Dendritic cell treated with granulocyte-macrophage colony-stimulating factor and Interleukin-4, amounts not matched to agents 40 ng/mL and 50 ng/mL, for 4 days (primary cell): ENCODE results near the gene WAPL.

ENCODE experiments used
- H3K27ac Mint-ChIP-seq: one replicate; pipeline ENCODE4 v1.8.0; 2022; ENCODE audit warnings: mild to moderate bottlenecking, mixed read lengths
- H3K27me3 Mint-ChIP-seq: one replicate; pipeline ENCODE4 v1.8.0; 2022; ENCODE audit warnings: mild to moderate bottlenecking, mixed read lengths
- H3K36me3 Mint-ChIP-seq: one replicate; pipeline ENCODE4 v1.8.0; 2022; ENCODE audit warnings: low read depth, mixed read lengths
- H3K4me1 Mint-ChIP-seq: one replicate; pipeline ENCODE4 v1.8.0; 2022; ENCODE audit warnings: low read depth, mixed read lengths
- H3K4me3 Mint-ChIP-seq: one replicate; pipeline ENCODE4 v1.8.0; 2022; ENCODE audit warnings: mild to moderate bottlenecking, moderate library complexity, mixed read lengths
- H3K9me3 Mint-ChIP-seq: one replicate; pipeline ENCODE4 v1.8.0; 2022; ENCODE audit warnings: mixed read lengths
- intact Hi-C: fragments of 100-400 bp; cut with micrococcal nuclease; formaldehyde crosslinking; loops from one replicate; pipeline ENCODE4 v1.15.0; 2022

The WAPL gene

GRCh38 chr10:86472061-86472460 is 49.5 kb downstream of the WAPL start:
- Mint-ChIP-seq H3K27me3 (no peaks in the 10 kb centered on the region), H3K27ac (no peak overlapping the region), H3K4me1 (no peaks in the 10 kb centered on the region), H3K36me3 (peaks cover 78% of the 10 kb centered on the region), H3K4me3 (no peak overlapping the region), H3K9me3 (no peaks in the 10 kb centered on the region)
- intact Hi-C loops: no loop called here

GRCh38 chr10:86461963-86462804 is 59.4 kb downstream of the WAPL start:
- no peaks in the 10 kb centered on the region for H3K27me3 Mint-ChIP-seq
- H3K4me1 Mint-ChIP-seq: no peaks in the 10 kb centered on the region
- H3K4me3 Mint-ChIP-seq: no peak overlapping the region
- peaks cover 91% of the 10 kb centered on the region for H3K36me3 Mint-ChIP-seq
- no peaks in the 10 kb centered on the region for H3K9me3 Mint-ChIP-seq
- no peak overlapping the region for H3K27ac Mint-ChIP-seq
- intact Hi-C loops: no loop called here

- Mint-ChIP-seq H3K9me3 (no peaks in the 10 kb centered on the region), H3K4me3 (no peak overlapping the region), H3K27me3 (no peaks in the 10 kb centered on the region), H3K36me3 (peaks cover 94% of the 10 kb centered on the region), H3K4me1 (peaks cover 38% of the 10 kb centered on the region), H3K27ac (no peak overlapping the region)
- intact Hi-C loops: no loop called here
Observed at GRCh38 chr10:86451604-86451960, 70.0 kb downstream of the WAPL start.

- H3K9me3 Mint-ChIP-seq: no peaks in the 10 kb centered on the region
- H3K4me3 Mint-ChIP-seq: no peak overlapping the region
- H3K36me3 Mint-ChIP-seq: peaks cover 93% of the 10 kb centered on the region
- intact Hi-C loops: no loop called here
- no peak overlapping the region for H3K27ac Mint-ChIP-seq
- no peaks in the 10 kb centered on the region for H3K27me3 Mint-ChIP-seq
- H3K4me1 Mint-ChIP-seq: peaks cover 38% of the 10 kb centered on the region
Observed at GRCh38 chr10:86450806-86451603, 70.6 kb downstream of the WAPL start.

GRCh38 chr10:86449926-86450558 is 71.5 kb downstream of the WAPL start:
- peak overlapping the region; percentile 6 for H3K27ac Mint-ChIP-seq
- no peaks in the 10 kb centered on the region for H3K9me3 Mint-ChIP-seq
- intact Hi-C loops: loop anchor here (5.0 kb wide), 1 partner anchor 48 kb away; no protein-coding TSS in a partner anchor
- peaks cover 93% of the 10 kb centered on the region for H3K36me3 Mint-ChIP-seq
- H3K4me1 Mint-ChIP-seq: peaks cover 38% of the 10 kb centered on the region
- no peak overlapping the region for H3K4me3 Mint-ChIP-seq
- H3K27me3 Mint-ChIP-seq: no peaks in the 10 kb centered on the region

- peaks cover 38% of the 10 kb centered on the region for H3K4me1 Mint-ChIP-seq
- no peak overlapping the region for H3K4me3 Mint-ChIP-seq
- intact Hi-C loops: loop anchor here (5.0 kb wide), 1 partner anchor 45 kb away; no protein-coding TSS in a partner anchor
- peak overlapping the region; percentile 37 for H3K27ac Mint-ChIP-seq
- no peaks in the 10 kb centered on the region for H3K27me3 Mint-ChIP-seq
- H3K9me3 Mint-ChIP-seq: no peaks in the 10 kb centered on the region
- H3K36me3 Mint-ChIP-seq: peaks cover 95% of the 10 kb centered on the region
Observed at GRCh38 chr10:86447432-86447831, 74.2 kb downstream of the WAPL start.

GRCh38 chr10:86446987-86447386 is 74.6 kb downstream of the WAPL start:
- no peaks in the 10 kb centered on the region for H3K27me3 Mint-ChIP-seq
- H3K27ac Mint-ChIP-seq: peak overlapping the region; percentile 37
- H3K4me1 Mint-ChIP-seq: peaks cover 39% of the 10 kb centered on the region
- peaks cover 95% of the 10 kb centered on the region for H3K36me3 Mint-ChIP-seq
- no peaks in the 10 kb centered on the region for H3K9me3 Mint-ChIP-seq
- no peak overlapping the region for H3K4me3 Mint-ChIP-seq
- intact Hi-C loops: loop anchor here (5.0 kb wide), 1 partner anchor 45 kb away; no protein-coding TSS in a partner anchor

GRCh38 chr10:86446440-86446839 is 75.2 kb downstream of the WAPL start:
- Mint-ChIP-seq H3K27ac (no peak overlapping the region), H3K4me3 (no peak overlapping the region), H3K9me3 (no peaks in the 10 kb centered on the region), H3K4me1 (peaks cover 42% of the 10 kb centered on the region), H3K27me3 (no peaks in the 10 kb centered on the region), H3K36me3 (peaks cover 95% of the 10 kb centered on the region)
- intact Hi-C loops: loop anchor here (5.0 kb wide), 1 partner anchor 44 kb away; no protein-coding TSS in a partner anchor

GRCh38 chr10:86443936-86444335 is 77.7 kb downstream of the WAPL start:
- Mint-ChIP-seq H3K4me3 (no peak overlapping the region), H3K36me3 (peaks cover 95% of the 10 kb centered on the region), H3K27ac (no peak overlapping the region), H3K27me3 (no peaks in the 10 kb centered on the region), H3K9me3 (no peaks in the 10 kb centered on the region), H3K4me1 (peaks cover 41% of the 10 kb centered on the region)
- intact Hi-C loops: loop anchor here (5.0 kb wide), 1 partner anchor 63 kb away; no protein-coding TSS in a partner anchor

GRCh38 chr10:86443069-86443468 is 78.5 kb downstream of the WAPL start:
- intact Hi-C loops: loop anchor here (5.0 kb wide), 1 partner anchor 64 kb away; no protein-coding TSS in a partner anchor
- Mint-ChIP-seq H3K36me3 (peaks cover 95% of the 10 kb centered on the region), H3K27me3 (no peaks in the 10 kb centered on the region), H3K27ac (no peak overlapping the region), H3K4me3 (no peak overlapping the region), H3K4me1 (peaks cover 36% of the 10 kb centered on the region), H3K9me3 (no peaks in the 10 kb centered on the region)

- H3K27me3 Mint-ChIP-seq: no peaks in the 10 kb centered on the region
- H3K36me3 Mint-ChIP-seq: peaks cover 95% of the 10 kb centered on the region
- intact Hi-C loops: loop anchor here (5.0 kb wide), 1 partner anchor 66 kb away; no protein-coding TSS in a partner anchor
- no peak overlapping the region for H3K4me3 Mint-ChIP-seq
- no peaks in the 10 kb centered on the region for H3K9me3 Mint-ChIP-seq
- H3K27ac Mint-ChIP-seq: peak overlapping the region; percentile 4
- H3K4me1 Mint-ChIP-seq: peaks cover 25% of the 10 kb centered on the region
Observed at GRCh38 chr10:86440874-86441843, 80.4 kb downstream of the WAPL start.

GRCh38 chr10:86439544-86439943 is 82.0 kb downstream of the WAPL start:
- intact Hi-C loops: no loop called here
- no peaks in the 10 kb centered on the region for H3K9me3 Mint-ChIP-seq
- peaks cover 25% of the 10 kb centered on the region for H3K4me1 Mint-ChIP-seq
- H3K27ac Mint-ChIP-seq: no peak overlapping the region
- H3K27me3 Mint-ChIP-seq: no peaks in the 10 kb centered on the region
- no peak overlapping the region for H3K4me3 Mint-ChIP-seq
- H3K36me3 Mint-ChIP-seq: peaks cover 94% of the 10 kb centered on the region
